H1 (cell line): Measurements from ENCODE around the gene SMOC2. TPM values are rescaled to one million over a fixed set of nuclear protein-coding genes. Genes with fewer than 3 reads are reported as not detected.
A peak's percentile ranks its signal among the peaks of the same experiment; 100 is the strongest.

Source experiments
- CTCF ChIA-PET: fragments of 300-600 bp; sonication (Branson Sonifier 250); formaldehyde crosslinking; loops from one replicate; lab custom pipeline; 2021; ENCODE audit not compliant: partially characterized antibody; lab: Charles Lee
- POLR2A ChIA-PET: fragments of 300-600 bp; sonication (Branson Sonifier 250); formaldehyde crosslinking; loops from one replicate; lab custom pipeline; 2021; ENCODE audit warnings: inconsistent platforms; ENCODE audit not compliant: partially characterized antibody; lab: Charles Lee
- DNase-seq, 2 experiments: peaks; one replicate each; pipeline versions ENCODE4 v3.0.0 to v3.0.0-alpha.2; 2010 to 2022; ENCODE audit warnings: low spot score in 2 of 2, low read depth in 1 of 2, mixed read lengths in 1 of 2
- FAIRE-seq: peaks from 2 replicates; lab custom pipeline; 2011; peaks lifted over from hg19 to GRCh38; lab: Jason Lieb, UNC
- H2AFZ ChIP-seq: 2 replicates; pipeline ENCODE4 v1.8.1; 2012; ENCODE audit warnings: low read length, inconsistent platforms
- H2AK5ac ChIP-seq: 2 replicates; pipeline ENCODE4 v1.6.1; 2013; ENCODE audit warnings: low read depth, low read length
- H2BK120ac ChIP-seq: replicated peaks from 2 replicates; pipeline ENCODE3; 2013; ENCODE audit warnings: low read depth, low read length, inconsistent platforms
- H2BK12ac ChIP-seq: 2 replicates; pipeline ENCODE4 v1.6.1; 2013; ENCODE audit warnings: low read depth, low read length
- H2BK15ac ChIP-seq: 2 replicates; pipeline ENCODE4 v1.6.1; 2013; ENCODE audit warnings: low read length
- H2BK20ac ChIP-seq: 2 replicates; pipeline ENCODE4 v1.6.1; 2013; ENCODE audit warnings: low read length
- H2BK5ac ChIP-seq: 2 replicates; pipeline ENCODE4 v1.6.1; 2013; ENCODE audit warnings: low read depth, low read length
- H3K14ac ChIP-seq: 2 replicates; pipeline ENCODE4 v1.6.1; 2013; ENCODE audit warnings: inconsistent platforms; ENCODE audit not compliant: insufficient read length
- H3K18ac ChIP-seq: 2 replicates; pipeline ENCODE4 v1.6.1; 2013; ENCODE audit warnings: low read length; ENCODE audit errors: extremely low read depth
- H3K23ac ChIP-seq: 2 replicates; pipeline ENCODE4 v1.6.1; 2013; ENCODE audit warnings: inconsistent platforms; ENCODE audit not compliant: insufficient read length
- H3K23me2 ChIP-seq: 2 replicates; pipeline ENCODE4 v1.6.1; 2013; ENCODE audit warnings: low read depth, low read length
- H3K27ac ChIP-seq: 2 replicates; pipeline ENCODE4 v1.6.1; 2011; ENCODE audit warnings: low read depth, low read length, inconsistent platforms
- H3K27me3 ChIP-seq, 4 experiments: replicated peaks in 1 of 4; 1 replicate in 1 of 4; 2 replicates in 3 of 4; pipeline versions ENCODE4 v1.6.1 to v1.8.1; 2011 to 2013; ENCODE audit warnings: low read length in 3 of 4, mild to moderate bottlenecking in 3 of 4, inconsistent platforms in 2 of 4, mixed read lengths in 2 of 4, moderate library complexity in 1 of 4; ENCODE audit not compliant: control insufficient read depth in 3 of 4, insufficient read depth in 3 of 4; ENCODE audit errors: extremely low read depth in 1 of 4
- H3K36me3 ChIP-seq, 4 experiments: 2 replicates each; pipeline versions ENCODE4 v1.6.1 to v1.8.1; 2011 to 2013; ENCODE audit warnings: mild to moderate bottlenecking in 4 of 4, low read length in 3 of 4, moderate library complexity in 2 of 4, control low read depth in 1 of 4, inconsistent platforms in 1 of 4; ENCODE audit not compliant: insufficient read depth in 4 of 4, control insufficient read depth in 2 of 4
- H3K4ac ChIP-seq: replicated peaks from 2 replicates; pipeline ENCODE3; 2013; ENCODE audit warnings: low read length, low read depth, mixed read lengths, inconsistent platforms; ENCODE audit not compliant: insufficient read length
- H3K4me1 ChIP-seq, 4 experiments: replicated peaks in 1 of 4; 1 replicate in 1 of 4; 2 replicates in 3 of 4; pipeline versions ENCODE4 v1.6.1 to v1.8.1; 2011 to 2013; ENCODE audit warnings: low read length in 3 of 4, inconsistent platforms in 2 of 4, mixed read lengths in 1 of 4; ENCODE audit not compliant: insufficient read depth in 4 of 4, control insufficient read depth in 3 of 4
- H3K4me2 ChIP-seq, 2 experiments: 2 replicates each; pipeline versions ENCODE4 v1.6.1 to v1.8.1; 2011 to 2013; ENCODE audit warnings: low read depth in 2 of 2, low read length in 2 of 2, control low read depth in 1 of 2, inconsistent platforms in 1 of 2, mild to moderate bottlenecking in 1 of 2; ENCODE audit not compliant: insufficient read depth in 1 of 2
- H3K4me3 ChIP-seq, 4 experiments: fragments of 200-600, 300-600 bp in 1 of 4; sonication (generic), shearing (Covaris generic), sonication (Bioruptor Twin) in 1 of 4; 2 replicates each; pipeline versions ENCODE4 v1.5.1 to v1.8.1; 2011 to 2016; ENCODE audit warnings: low read length in 4 of 4, low read depth in 3 of 4, control low read depth in 2 of 4, inconsistent platforms in 2 of 4, mild to moderate bottlenecking in 2 of 4, mixed read lengths in 1 of 4, moderate library complexity in 1 of 4; ENCODE audit not compliant: insufficient read depth in 2 of 4; ENCODE audit errors: extremely low read depth in 1 of 4
- H3K56ac ChIP-seq: replicated peaks from 2 replicates; pipeline ENCODE3; 2013; ENCODE audit warnings: low read depth, mild to moderate bottlenecking, mixed read lengths, low read length, inconsistent platforms; ENCODE audit not compliant: insufficient read length
- H3K79me1 ChIP-seq: 2 replicates; pipeline ENCODE4 v1.6.1; 2013; ENCODE audit warnings: low read depth, low read length, control low read depth
- H3K79me2 ChIP-seq, 2 experiments: 2 replicates each; pipeline versions ENCODE4 v1.6.1 to v1.8.1; 2012 to 2013; ENCODE audit warnings: low read length in 2 of 2, mild to moderate bottlenecking in 2 of 2, inconsistent platforms in 1 of 2; ENCODE audit not compliant: insufficient read depth in 2 of 2, control insufficient read depth in 1 of 2
- H3K9ac ChIP-seq, 4 experiments: replicated peaks in 1 of 4; 1 replicate in 1 of 4; 2 replicates in 3 of 4; pipeline versions ENCODE4 v1.6.1 to v1.8.1; 2011 to 2013; ENCODE audit warnings: low read depth in 3 of 4, low read length in 3 of 4, control low read depth in 2 of 4, mild to moderate bottlenecking in 2 of 4, moderate library complexity in 2 of 4, inconsistent platforms in 1 of 4; ENCODE audit errors: extremely low read depth in 1 of 4
- H3K9me3 ChIP-seq, 2 experiments: 2 replicates each; pipeline versions ENCODE4 v1.6.1 to v1.8.1; 2012 to 2013; ENCODE audit warnings: mild to moderate bottlenecking in 2 of 2, moderate library complexity in 2 of 2, control low read depth in 1 of 2, inconsistent platforms in 1 of 2, low read depth in 1 of 2, low read length in 1 of 2, mixed read lengths in 1 of 2; ENCODE audit not compliant: insufficient read depth in 2 of 2
- H4K20me1 ChIP-seq, 2 experiments: replicated peaks in 1 of 2; 2 replicates each; pipeline versions ENCODE3 to v1.8.1; 2011 to 2013; ENCODE audit warnings: inconsistent platforms in 2 of 2, low read length in 2 of 2, mild to moderate bottlenecking in 1 of 2; ENCODE audit not compliant: insufficient read depth in 2 of 2, control insufficient read depth in 1 of 2
- H4K5ac ChIP-seq: 2 replicates; pipeline ENCODE4 v1.6.1; 2013; ENCODE audit warnings: low read length, low read depth, mixed read lengths, inconsistent platforms; ENCODE audit not compliant: insufficient read length
- H4K8ac ChIP-seq: 2 replicates; pipeline ENCODE4 v1.8.0; 2013; ENCODE audit warnings: mild to moderate bottlenecking, moderate library complexity, low read length, inconsistent platforms; ENCODE audit not compliant: insufficient read depth; ENCODE audit errors: extremely low read depth
- H4K91ac ChIP-seq: replicated peaks from 2 replicates; pipeline ENCODE3; 2013; ENCODE audit warnings: low read length, mixed read lengths, inconsistent platforms; ENCODE audit not compliant: insufficient read length
- BCL11A ChIP-seq, 2 experiments: IDR thresholded peaks; one replicate each; pipeline ENCODE4 v1.6.1; 2011; ENCODE audit warnings: low read depth in 2 of 2, low read length in 2 of 2, mild to moderate bottlenecking in 2 of 2
- CTCF ChIP-seq, 3 experiments: IDR thresholded peaks; 1 replicate in 2 of 3; 2 replicates in 1 of 3; pipeline versions ENCODE4 v1.5.1 to v1.6.1; 2011; ENCODE audit warnings: low read length in 3 of 3, mild to moderate bottlenecking in 3 of 3, inconsistent platforms in 2 of 3, low read depth in 1 of 3, moderate library complexity in 1 of 3; ENCODE audit not compliant: insufficient read depth in 1 of 3; ENCODE audit errors: control extremely low read depth in 1 of 3
- GABPA ChIP-seq: IDR thresholded peaks from 2 replicates; pipeline ENCODE4 v1.6.1; 2011; ENCODE audit warnings: mild to moderate bottlenecking, low read length, moderate library complexity, borderline replicate concordance; ENCODE audit not compliant: insufficient read depth
- NANOG ChIP-seq: IDR thresholded peaks from 2 replicates; pipeline ENCODE4 v1.6.1; 2011; ENCODE audit warnings: low read length, low read depth, mild to moderate bottlenecking, inconsistent platforms; ENCODE audit not compliant: insufficient read depth, poor library complexity, severe bottlenecking
- PHF8 ChIP-seq: fragments of 200-600 bp; sonication (generic); conservative IDR thresholded peaks from 2 replicates; pipeline ENCODE4 v1.7.1; 2012; ENCODE audit warnings: low read depth, mild to moderate bottlenecking, inconsistent platforms, low read length, moderate library complexity
- SIN3A ChIP-seq, 2 experiments: IDR thresholded peaks in 1 of 2; conservative IDR thresholded peaks in 1 of 2; 2 replicates each; pipeline ENCODE4 v1.6.1; 2011 to 2012; ENCODE audit warnings: low read length in 2 of 2, improper control_type of control experiment in 1 of 2, low read depth in 1 of 2, mild to moderate bottlenecking in 1 of 2
- SIRT6 ChIP-seq: IDR thresholded peaks from one replicate; pipeline ENCODE4 v1.7.1; 2012; ENCODE audit warnings: low read length, inconsistent platforms
- SP4 ChIP-seq: IDR thresholded peaks from 2 replicates; pipeline ENCODE4 v1.6.1; 2012; ENCODE audit warnings: low read length, inconsistent platforms
- SRF ChIP-seq: IDR thresholded peaks from 2 replicates; pipeline ENCODE4 v1.6.1; 2011; ENCODE audit warnings: mild to moderate bottlenecking, low read depth, low read length, moderate library complexity
- TEAD4 ChIP-seq: IDR thresholded peaks from 2 replicates; pipeline ENCODE4 v1.6.1; 2012; ENCODE audit warnings: low read depth, low read length, inconsistent platforms, mixed read lengths
- YY1 ChIP-seq: IDR thresholded peaks from 2 replicates; pipeline ENCODE4 v1.6.1; 2011; ENCODE audit warnings: low read depth, mild to moderate bottlenecking, low read length
- WGBS, 2 experiments: shearing (Covaris generic) in 1 of 2; methylation state at CpG; one replicate each; pipeline versions ENCODE4 v1.1.6 to v1.1.7; 2013 to 2015; ENCODE audit warnings: low lambda C conversion rate in 2 of 2, mixed read lengths in 2 of 2, inconsistent platforms in 1 of 2, low coverage in 1 of 2, missing lambda C conversion rate in 1 of 2; ENCODE audit not compliant: insufficient replicate concordance in 2 of 2, insufficient coverage in 1 of 2, insufficient read length in 1 of 2; ENCODE audit errors: extremely low coverage in 1 of 2, missing lambda C conversion rate in 1 of 2; 5-methylcytosine and 5-hydroxymethylcytosine counted together
- polyA plus RNA-seq, 7 experiments: library from polyadenylated mRNA; depleted of rRNA in 3 of 7; stranded (reverse) in 5 of 7; unstranded in 2 of 7; fragments of >200 nt in 5 of 7; fragments of 200-250 nt in 2 of 7; gene quantifications; 1 replicate in 5 of 7; 2 replicates in 1 of 7; 4 replicates in 1 of 7; pipeline versions ENCODE4 v1.2.1 to v1.2.3, GENCODE V29; 2011 to 2013; ENCODE audit warnings: missing spikeins in 2 of 7, mixed read lengths in 2 of 7
- total RNA-seq: library from RNA; stranded (reverse); fragmentation: NEBNext Ultra II Directional; extraction: Animal tissue kit (Norgen Biotek cat#: 25700); gene quantifications from 2 replicates; pipeline ENCODE4 v1.2.1, GENCODE V29; 2021

The SMOC2 gene
- total and polyA plus RNA-seq, 2 of the 8 experiments (the other 6 are each of a cell fraction or from before 2014, with no cell fraction given), result 7.7 to 8.5 TPM

- Histone ChIP-seq H3K4me2 (no peak overlapping the region), H4K5ac (no peak overlapping the region), H3K27me3 (no peaks in the 10 kb centered on the region), H3K4me3 (no peak overlapping the region), H3K27ac (no peak overlapping the region), H2AK5ac (peak overlapping the region; percentile 93; the same call in 1 of the 2 replicates), H3K4me1 (peaks cover 0 to 4% (median 0%) of the 10 kb centered on the region in 4 experiments; a peak in 3 of 7 replicates), H2BK5ac (no peak overlapping the region; the same call in 1 of the 2 replicates), H3K14ac (no peak overlapping the region), H4K8ac (no peak overlapping the region), H3K79me1 (no peaks in the 10 kb centered on the region), H3K23me2 (peaks cover 4% of the 10 kb centered on the region), H4K91ac (no peak overlapping the region), H4K20me1 (peaks cover 0 to 4% of the 10 kb centered on the region in 2 experiments), H3K23ac (peak overlapping the region; percentile 84), H2BK15ac (0 out of 2 replicates have a peak overlapping the region, but pooled peaks have one; percentile 97), H3K9me3 (no peaks in the 10 kb centered on the region), H3K56ac (no peak overlapping the region), H2AFZ (no peak overlapping the region), H3K9ac (no peak overlapping the region), H3K79me2 (no peaks in the 10 kb centered on the region), H2BK12ac (no peak overlapping the region), H2BK20ac (no peak overlapping the region), H3K36me3 (no peaks in the 10 kb centered on the region), H3K18ac (no peak overlapping the region), H2BK120ac (no peak overlapping the region), H3K4ac (no peak overlapping the region)
- ChIA-PET CTCF (no interaction called here), POLR2A (no interaction called here)
- DNase-seq (no peak), FAIRE-seq (no peak)
- 88% methylated on average over 12 of the region's 15 CpGs; no CpG with 5 or more reads in 1 of the 2 experiments for WGBS, 2 experiments
- TF ChIP-seq BCL11A (IDR thresholded peaks at IDR 0.05; ENCODE audit: low read depth in 2 of 2, low read length in 2 of 2), result no peak
- TF ChIP-seq SP4, result no peak
- no peak for TF ChIP-seq PHF8
- TF ChIP-seq SIRT6, result no peak
- no peak for TF ChIP-seq GABPA
- TF ChIP-seq SIN3A (conservative IDR thresholded peaks at IDR 0.05 in 1 of 2, IDR thresholded peaks at IDR 0.05 in 1 of 2; ENCODE audit: low read depth in 1 of 2, low read length in 2 of 2), result no peak
- TF ChIP-seq YY1, result no peak
- no peak for TF ChIP-seq SRF
- no peak for TF ChIP-seq CTCF (IDR thresholded peaks at IDR 0.05; ENCODE audit: control extremely low read depth in 1 of 3, insufficient read depth in 1 of 3, low read depth in 1 of 3, low read length in 3 of 3)
- no peak for TF ChIP-seq TEAD4
- TF ChIP-seq NANOG, result no peak
Measured at GRCh38 chr6:168624948-168625347, 184.0 kb downstream of the SMOC2 start.
